HFFc6 (cell line): ENCODE results near the gene SORL1-AS1.

Source experiments
- DNase-seq: peaks from one replicate; pipeline ENCODE4 v3.0.0-alpha.2; 2018
- H3K27ac Mint-ChIP-seq: 2 replicates; pipeline ENCODE4 v1.8.0; 2020; ENCODE audit warnings: mild to moderate bottlenecking, mixed read lengths
- H3K27me3 Mint-ChIP-seq: 2 replicates; pipeline ENCODE4 v1.8.0; 2021; ENCODE audit warnings: mild to moderate bottlenecking, moderate library complexity, mixed read lengths; ENCODE audit not compliant: insufficient read depth
- H3K36me3 Mint-ChIP-seq: 2 replicates; pipeline ENCODE4 v1.8.0; 2021; ENCODE audit warnings: low read depth, mixed read lengths
- H3K4me1 Mint-ChIP-seq: 2 replicates; pipeline ENCODE4 v1.8.0; 2020; ENCODE audit warnings: low read depth, mixed read lengths
- H3K4me3 Mint-ChIP-seq: 2 replicates; pipeline ENCODE4 v1.8.0; 2020; ENCODE audit warnings: mild to moderate bottlenecking, moderate library complexity, mixed read lengths
- H3K9me3 Mint-ChIP-seq: 2 replicates; pipeline ENCODE4 v1.8.0; 2020; ENCODE audit warnings: mild to moderate bottlenecking, mixed read lengths
- CTCF ChIP-seq: fragments of 200-600 bp; sonication (generic); IDR thresholded peaks from 2 replicates; pipeline ENCODE4 v1.5.0; 2021; ENCODE audit warnings: antibody characterized with exemption, mild to moderate bottlenecking

The SORL1-AS1 gene

GRCh38 chr11:121425828-121426227, 26.9 kb downstream of the SORL1-AS1 start:
- Mint-ChIP-seq H3K36me3 (no peaks in the 10 kb centered on the region), H3K27ac (no peak overlapping the region), H3K9me3 (no peaks in the 10 kb centered on the region), H3K4me1 (no peaks in the 10 kb centered on the region), H3K4me3 (no peak overlapping the region), H3K27me3 (peaks cover 26% of the 10 kb centered on the region)
- no peak for DNase-seq
- no peak for TF ChIP-seq CTCF

- Mint-ChIP-seq H3K27me3 (peaks cover 19% of the 10 kb centered on the region), H3K27ac (no peak overlapping the region), H3K9me3 (no peaks in the 10 kb centered on the region), H3K4me3 (no peak overlapping the region), H3K36me3 (no peaks in the 10 kb centered on the region), H3K4me1 (no peaks in the 10 kb centered on the region)
- TF ChIP-seq CTCF, result no peak
- no peak for DNase-seq
Measured at GRCh38 chr11:121422675-121423074, 30.1 kb downstream of the SORL1-AS1 start.

GRCh38 chr11:121421149-121421901, 31.4 kb downstream of the SORL1-AS1 start:
- peaks cover 6% of the 10 kb centered on the region for H3K4me1 Mint-ChIP-seq
- H3K9me3 Mint-ChIP-seq, result no peaks in the 10 kb centered on the region
- DNase-seq, result no peak
- H3K27me3 Mint-ChIP-seq, result peaks cover 11% of the 10 kb centered on the region; the same call in 1 of the 2 replicates
- no peak overlapping the region for H3K4me3 Mint-ChIP-seq
- no peak overlapping the region for H3K27ac Mint-ChIP-seq
- no peaks in the 10 kb centered on the region for H3K36me3 Mint-ChIP-seq
- TF ChIP-seq CTCF, result no peak

- no peak for TF ChIP-seq CTCF
- H3K27me3 Mint-ChIP-seq, result peaks cover 14% of the 10 kb centered on the region
- no peaks in the 10 kb centered on the region for H3K36me3 Mint-ChIP-seq
- no peaks in the 10 kb centered on the region for H3K9me3 Mint-ChIP-seq
- DNase-seq, result no peak
- no peak overlapping the region for H3K4me3 Mint-ChIP-seq
- peaks cover 6% of the 10 kb centered on the region for H3K4me1 Mint-ChIP-seq
- no peak overlapping the region for H3K27ac Mint-ChIP-seq
Measured at GRCh38 chr11:121420398-121420797, 32.4 kb downstream of the SORL1-AS1 start.

- no peak overlapping the region for H3K27ac Mint-ChIP-seq
- peaks cover 8% of the 10 kb centered on the region for H3K27me3 Mint-ChIP-seq
- no peaks in the 10 kb centered on the region for H3K36me3 Mint-ChIP-seq
- no peak for DNase-seq
- TF ChIP-seq CTCF, result no peak
- peaks cover 6% of the 10 kb centered on the region for H3K4me1 Mint-ChIP-seq
- H3K9me3 Mint-ChIP-seq, result no peaks in the 10 kb centered on the region
- H3K4me3 Mint-ChIP-seq, result no peak overlapping the region
Measured at GRCh38 chr11:121419836-121420235, 32.9 kb downstream of the SORL1-AS1 start.
